SK-N-SH (cell line): ENCODE measurements around the gene NPFFR2. TPM values are rescaled to one million over a fixed set of nuclear protein-coding genes. Genes with fewer than 3 reads are reported as not detected.
"Not testable (repeated sequence)": the region's sequence is repeated elsewhere in the genome, so short reads cannot be mapped to it uniquely, and the experiment has no call there.

Experiments
- CTCF ChIA-PET: fragments of 300-600, 350-600 bp; formaldehyde crosslinking; extraction: SDS; loops from one replicate; lab custom pipeline; 2021; lab: Yijun Ruan, JAX
- POLR2A ChIA-PET: fragments of 350-600 bp; sonication (Branson Sonifier 250); formaldehyde crosslinking; extraction: SDS; loops from one replicate; lab custom pipeline; 2020; ENCODE audit warnings: antibody characterized with exemption, inconsistent platforms; lab: Yijun Ruan, JAX
- DNase-seq: peaks from one replicate; pipeline ENCODE4 v3.0.0; 2012
- H2AFZ ChIP-seq: fragments of 200-600 bp; sonication (generic); 2 replicates; pipeline ENCODE4 v1.8.1; 2016; ENCODE audit warnings: antibody characterized with exemption, mild to moderate bottlenecking, low read depth
- H3F3A ChIP-seq: fragments of 200-600 bp; sonication (generic); replicated peaks from 2 replicates; pipeline ENCODE3; 2016; ENCODE audit warnings: antibody characterized with exemption, mild to moderate bottlenecking; ENCODE audit not compliant: insufficient read depth
- H3K27ac ChIP-seq, 2 experiments: fragments of 200-500 bp in 1 of 2; fragments of 200-600 bp in 1 of 2; sonication (Bioruptor generic) in 1 of 2; sonication (generic), shearing (Covaris generic) in 1 of 2; 2 replicates each; pipeline versions ENCODE4 v1.5.1 to v1.6.1; 2014 to 2016; ENCODE audit warnings: low read depth in 2 of 2, inconsistent platforms in 1 of 2, low read length in 1 of 2, mild to moderate bottlenecking in 1 of 2, mixed read lengths in 1 of 2
- H3K27me3 ChIP-seq: fragments of 200-600 bp; sonication (generic), shearing (Covaris generic); 2 replicates; pipeline ENCODE4 v1.6.1; 2016; ENCODE audit warnings: mixed run types; ENCODE audit not compliant: insufficient read depth
- H3K36me3 ChIP-seq, 2 experiments: fragments of 200-500 bp in 1 of 2; fragments of 200-600 bp in 1 of 2; sonication (Bioruptor generic) in 1 of 2; sonication (generic) in 1 of 2; replicated peaks in 1 of 2; 2 replicates each; pipeline versions ENCODE3 to v1.5.1; 2014 to 2016; ENCODE audit warnings: low read length in 1 of 2, mild to moderate bottlenecking in 1 of 2; ENCODE audit not compliant: insufficient read depth in 2 of 2, control insufficient read depth in 1 of 2
- H3K4me1 ChIP-seq, 2 experiments: fragments of 200-500 bp in 1 of 2; fragments of 200-600 bp in 1 of 2; sonication (Bioruptor generic) in 1 of 2; sonication (generic), shearing (Covaris generic) in 1 of 2; 2 replicates each; pipeline versions ENCODE4 v1.5.1 to v1.6.1; 2014 to 2016; ENCODE audit warnings: low read depth in 1 of 2, low read length in 1 of 2, mixed run types in 1 of 2; ENCODE audit not compliant: insufficient read depth in 2 of 2, control insufficient read depth in 1 of 2
- H3K4me2 ChIP-seq: fragments of 200-600 bp; sonication (generic), shearing (Covaris generic); 2 replicates; pipeline ENCODE4 v1.6.1; 2017; ENCODE audit warnings: mixed run types
- H3K4me3 ChIP-seq, 2 experiments: fragments of 200-500 bp in 1 of 2; fragments of 200-600 bp in 1 of 2; sonication (Bioruptor generic) in 1 of 2; sonication (generic), shearing (Covaris generic) in 1 of 2; 2 replicates each; pipeline versions ENCODE4 v1.5.1 to v1.8.1; 2014 to 2016; ENCODE audit warnings: low read depth in 2 of 2, inconsistent platforms in 1 of 2, low read length in 1 of 2, mild to moderate bottlenecking in 1 of 2, mixed read lengths in 1 of 2, moderate library complexity in 1 of 2
- H3K79me2 ChIP-seq: fragments of 200-600 bp; sonication (generic); 2 replicates; pipeline ENCODE4 v1.8.1; 2017; ENCODE audit warnings: mild to moderate bottlenecking; ENCODE audit not compliant: insufficient read depth
- H3K9ac ChIP-seq: fragments of 200-600 bp; sonication (generic); 2 replicates; pipeline ENCODE4 v1.6.1; 2017; ENCODE audit warnings: mixed run types
- H3K9me2 ChIP-seq: fragments of 200-600 bp; sonication (generic); 2 replicates; pipeline ENCODE4 v1.6.1; 2017; ENCODE audit warnings: mixed run types
- H3K9me3 ChIP-seq: fragments of 200-600 bp; sonication (generic); 2 replicates; pipeline ENCODE4 v1.6.1; 2017; ENCODE audit warnings: mixed run types, mild to moderate bottlenecking, moderate library complexity
- H4K20me1 ChIP-seq: fragments of 200-600 bp; sonication (generic); 2 replicates; pipeline ENCODE4 v1.6.1; 2017; ENCODE audit warnings: mild to moderate bottlenecking, mixed run types; ENCODE audit not compliant: insufficient read depth
- CHD2 ChIP-seq: fragments of 150-350 bp; IDR thresholded peaks from 2 replicates; pipeline ENCODE4 v1.6.1; 2018; ENCODE audit warnings: low read length; ENCODE audit not compliant: partially characterized antibody
- ELF1 ChIP-seq: IDR thresholded peaks from 2 replicates; pipeline ENCODE4 v1.4.0; 2012
- FOXJ3 ChIP-seq: sonication (generic); formaldehyde crosslinking; IDR thresholded peaks from 2 replicates; pipeline ENCODE4 v1.5.1; 2020; ENCODE audit warnings: mild to moderate bottlenecking, missing genetic modification reagents
- FOXM1 ChIP-seq: IDR thresholded peaks from 2 replicates; pipeline ENCODE4 v1.4.0; 2012; ENCODE audit warnings: low read depth, mild to moderate bottlenecking
- GABPA ChIP-seq: IDR thresholded peaks from 2 replicates; pipeline ENCODE4 v1.4.0; 2012; ENCODE audit warnings: low read depth, mild to moderate bottlenecking
- MXI1 ChIP-seq: IDR thresholded peaks from 2 replicates; pipeline ENCODE4 v1.6.1; 2012; ENCODE audit warnings: mild to moderate bottlenecking, low read depth, low read length, improper control_type of control experiment
- NFIC ChIP-seq: IDR thresholded peaks from 2 replicates; pipeline ENCODE4 v1.4.0; 2012; ENCODE audit warnings: borderline replicate concordance
- POLR2AphosphoS5 ChIP-seq: IDR thresholded peaks from 2 replicates; pipeline ENCODE4 v1.6.1; 2012; ENCODE audit warnings: low read depth, low read length
- RAD21 ChIP-seq: IDR thresholded peaks from 2 replicates; pipeline ENCODE4 v1.6.1; 2012; ENCODE audit warnings: mild to moderate bottlenecking, low read length
- RCOR1 ChIP-seq: fragments of 150-350 bp; IDR thresholded peaks from 2 replicates; pipeline ENCODE4 v1.6.1; 2017; ENCODE audit warnings: antibody characterized with exemption, low read length
- WGBS: methylation state at CpG from one replicate; pipeline ENCODE4 v1.1.6; 2017; ENCODE audit warnings: low lambda C conversion rate; 5-methylcytosine and 5-hydroxymethylcytosine counted together
- polyA plus RNA-seq, 3 experiments: library from polyadenylated mRNA; depleted of rRNA; stranded (reverse); fragments of >200 nt; gene quantifications; 2 replicates each; pipeline ENCODE4 v1.2.3, GENCODE V29; 2012
- TF ChIP-seq, protein P1 (sequence below): IDR thresholded peaks from 2 replicates; pipeline ENCODE4 v1.4.0; 2012; ENCODE audit warnings: low read depth
- TF ChIP-seq, protein P2 (sequence below): IDR thresholded peaks from 2 replicates; pipeline ENCODE4; 2012
- TF ChIP-seq, protein P3 (sequence below): fragments of 150-350 bp; IDR thresholded peaks from 2 replicates; pipeline ENCODE4 v1.6.1; 2016; ENCODE audit warnings: mild to moderate bottlenecking, low read depth, low read length

Gene NPFFR2
- polyA plus RNA-seq, 1 of the 3 experiments (the other 2 are of a cell fraction), result 6.2 TPM

DNA sequence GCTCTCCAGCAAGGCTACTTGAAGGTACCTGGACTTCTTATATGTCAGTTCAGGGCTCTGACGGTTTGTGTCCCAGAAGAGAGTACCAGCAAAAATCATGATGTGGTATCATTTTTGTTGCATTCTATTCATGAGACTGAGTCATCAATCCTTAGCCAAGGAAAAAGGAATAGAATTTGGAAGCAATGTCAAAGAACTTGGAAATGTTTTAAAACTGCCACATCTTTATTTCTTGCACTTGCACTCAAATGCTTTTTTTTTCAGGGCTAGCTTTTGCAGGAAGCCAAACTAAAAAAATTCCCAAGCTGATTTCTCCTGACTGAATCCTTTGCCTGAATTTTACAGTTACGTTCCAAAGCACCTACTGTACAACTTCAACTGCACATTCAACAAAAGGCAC, 112.4 kb downstream of the NPFFR2 start:
- Histone ChIP-seq H3K4me1 (no peaks in the 10 kb centered on the region), H3K4me2 (no peak overlapping the region), H3K4me3 (no peak overlapping the region), H3K27ac (no peak overlapping the region), H3K9me2 (no peaks in the 10 kb centered on the region), H4K20me1 (no peaks in the 10 kb centered on the region), H3K36me3 (peaks cover 0 to 3% of the 10 kb centered on the region in 2 experiments), H2AFZ (no peak overlapping the region), H3K9ac (no peak overlapping the region), H3K9me3 (no peaks in the 10 kb centered on the region), H3K79me2 (no peaks in the 10 kb centered on the region), H3F3A (no peaks in the 10 kb centered on the region), H3K27me3 (no peaks in the 10 kb centered on the region)
- DNase-seq, result no peak
- ChIA-PET POLR2A (no interaction called here), CTCF (no interaction called here)
- 29% methylated on average over 2 of the region's 2 CpGs for WGBS
- TF ChIP-seq POLR2AphosphoS5 (no peak), NFIC (no peak), FOXM1 (no peak), FOXJ3 (CRISPR knock-in tag) (no peak), RAD21 (no peak)
- TF ChIP-seq, protein P1, sequence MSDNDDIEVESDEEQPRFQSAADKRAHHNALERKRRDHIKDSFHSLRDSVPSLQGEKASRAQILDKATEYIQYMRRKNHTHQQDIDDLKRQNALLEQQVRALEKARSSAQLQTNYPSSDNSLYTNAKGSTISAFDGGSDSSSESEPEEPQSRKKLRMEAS, result no peak
- TF ChIP-seq, protein P2, sequence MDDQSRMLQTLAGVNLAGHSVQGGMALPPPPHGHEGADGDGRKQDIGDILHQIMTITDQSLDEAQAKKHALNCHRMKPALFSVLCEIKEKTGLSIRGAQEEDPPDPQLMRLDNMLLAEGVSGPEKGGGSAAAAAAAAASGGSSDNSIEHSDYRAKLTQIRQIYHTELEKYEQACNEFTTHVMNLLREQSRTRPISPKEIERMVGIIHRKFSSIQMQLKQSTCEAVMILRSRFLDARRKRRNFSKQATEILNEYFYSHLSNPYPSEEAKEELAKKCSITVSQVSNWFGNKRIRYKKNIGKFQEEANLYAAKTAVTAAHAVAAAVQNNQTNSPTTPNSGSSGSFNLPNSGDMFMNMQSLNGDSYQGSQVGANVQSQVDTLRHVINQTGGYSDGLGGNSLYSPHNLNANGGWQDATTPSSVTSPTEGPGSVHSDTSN, result no peak

DNA sequence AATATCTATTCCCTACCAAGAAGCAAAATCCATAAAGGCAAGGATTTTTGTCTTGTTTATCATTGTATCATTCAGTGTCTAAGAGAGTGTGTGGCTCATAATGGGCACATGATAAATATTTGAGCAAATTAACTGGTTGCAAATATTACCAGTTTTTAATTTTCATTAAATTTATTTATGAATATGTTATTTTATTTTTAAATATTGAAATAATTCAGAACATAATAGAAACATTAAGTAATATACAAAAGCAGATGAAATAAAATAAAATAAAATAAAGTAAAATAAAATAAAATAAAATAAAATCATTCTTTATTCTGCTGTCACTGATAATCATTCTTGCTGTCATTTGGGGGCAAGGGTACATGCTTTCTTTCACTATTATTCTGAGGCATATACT, 120.9 kb downstream of the NPFFR2 start:
- H3K4me2 ChIP-seq, result no peak overlapping the region
- H3K27me3 ChIP-seq, result no peaks in the 10 kb centered on the region
- no peaks in the 10 kb centered on the region for H3F3A ChIP-seq
- ChIA-PET POLR2A (no interaction called here), CTCF (no interaction called here)
- no peak for DNase-seq
- H4K20me1 ChIP-seq, result no peaks in the 10 kb centered on the region
- H3K4me3 ChIP-seq, result no peak overlapping the region
- no peaks in the 10 kb centered on the region for H3K4me1 ChIP-seq
- no peaks in the 10 kb centered on the region for H3K79me2 ChIP-seq
- H3K27ac ChIP-seq, result no peak overlapping the region
- H3K9ac ChIP-seq, result no peak overlapping the region
- H3K9me2 ChIP-seq, result no peaks in the 10 kb centered on the region
- H3K9me3 ChIP-seq, result no peaks in the 10 kb centered on the region
- H2AFZ ChIP-seq, result no peak overlapping the region
- H3K36me3 ChIP-seq, result no peaks in the 10 kb centered on the region
- TF ChIP-seq ELF1, result no peak
- TF ChIP-seq FOXJ3 (CRISPR knock-in tag), result no peak
- no peak for TF ChIP-seq GABPA
- TF ChIP-seq, protein P3, sequence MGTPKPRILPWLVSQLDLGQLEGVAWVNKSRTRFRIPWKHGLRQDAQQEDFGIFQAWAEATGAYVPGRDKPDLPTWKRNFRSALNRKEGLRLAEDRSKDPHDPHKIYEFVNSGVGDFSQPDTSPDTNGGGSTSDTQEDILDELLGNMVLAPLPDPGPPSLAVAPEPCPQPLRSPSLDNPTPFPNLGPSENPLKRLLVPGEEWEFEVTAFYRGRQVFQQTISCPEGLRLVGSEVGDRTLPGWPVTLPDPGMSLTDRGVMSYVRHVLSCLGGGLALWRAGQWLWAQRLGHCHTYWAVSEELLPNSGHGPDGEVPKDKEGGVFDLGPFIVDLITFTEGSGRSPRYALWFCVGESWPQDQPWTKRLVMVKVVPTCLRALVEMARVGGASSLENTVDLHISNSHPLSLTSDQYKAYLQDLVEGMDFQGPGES, result no peak
- TF ChIP-seq MXI1, result no peak
- no peak for TF ChIP-seq CHD2
- no peak for TF ChIP-seq RCOR1

DNA sequence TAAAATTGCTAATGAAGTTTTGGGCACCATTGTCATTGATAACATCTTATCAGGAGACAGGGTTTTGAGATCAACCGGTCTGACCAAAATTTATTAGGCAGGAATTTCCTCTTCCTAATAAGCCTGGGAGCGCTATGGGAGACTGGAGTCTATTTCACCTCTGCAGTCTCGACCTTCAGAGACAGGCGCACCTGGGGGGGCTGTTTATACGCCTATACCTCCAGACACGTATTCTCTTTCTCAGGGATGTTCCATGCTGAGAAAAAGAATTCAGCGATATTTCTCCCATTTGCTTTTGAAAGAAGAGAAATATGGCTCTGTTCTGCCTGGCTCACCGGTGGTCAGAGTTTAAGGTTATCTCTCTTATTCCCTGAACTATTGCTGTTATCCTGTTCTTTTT, 121.8 kb downstream of the NPFFR2 start:
- 14% methylated on average over 8 of the region's 8 CpGs for WGBS
- H3K79me2 ChIP-seq, H3K9me3 ChIP-seq, DNase-seq, H3K9me2 ChIP-seq, H3K27ac ChIP-seq, POLR2A ChIA-PET, CTCF ChIA-PET, H3K4me3 ChIP-seq, H4K20me1 ChIP-seq, H2AFZ ChIP-seq, H3K27me3 ChIP-seq, H3F3A ChIP-seq, H3K4me2 ChIP-seq, H3K36me3 ChIP-seq, H3K4me1 ChIP-seq, H3K9ac ChIP-seq: not testable (repeated sequence)

DNA sequence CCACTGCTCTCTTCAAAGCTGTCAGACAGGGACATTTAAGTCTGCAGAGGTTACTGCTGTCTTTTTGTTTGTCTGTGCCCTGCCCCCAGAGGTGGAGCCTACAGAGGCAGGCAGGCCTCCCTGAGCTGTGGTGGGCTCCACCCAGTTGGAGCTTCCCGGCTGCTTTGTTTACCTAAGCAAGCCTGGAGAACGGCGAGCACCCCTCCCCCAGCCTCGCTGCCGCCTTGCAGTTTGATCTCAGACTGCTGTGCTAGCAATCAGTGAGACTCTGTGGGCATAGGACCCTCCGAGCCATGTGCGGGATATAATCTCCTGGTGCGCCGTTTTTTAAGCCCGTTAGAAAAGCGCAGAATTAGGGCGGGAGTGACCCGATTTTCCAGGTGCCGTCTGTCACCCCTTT, 137.5 kb downstream of the NPFFR2 start:
- H3K9me2 ChIP-seq, H3K4me1 ChIP-seq, CTCF ChIA-PET: not testable (repeated sequence)

More for the DNA sequence above, 137.5 kb downstream of the NPFFR2 start:
- H2AFZ ChIP-seq, H4K20me1 ChIP-seq, POLR2A ChIA-PET, DNase-seq, H3K9me3 ChIP-seq, H3K4me3 ChIP-seq, H3K79me2 ChIP-seq, H3F3A ChIP-seq, H3K4me2 ChIP-seq, H3K27me3 ChIP-seq, H3K27ac ChIP-seq, H3K9ac ChIP-seq, H3K36me3 ChIP-seq: not testable (repeated sequence)
- 13% methylated on average over 6 of the region's 14 CpGs for WGBS
